NCI-H1105 (cell line): ENCODE measurements around the gene MAP3K2.
A peak's percentile ranks its signal among the peaks of the same experiment; 100 is the strongest.
"Not testable (repeated sequence)": the region's sequence is repeated elsewhere in the genome, so short reads cannot be mapped to it uniquely, and the experiment has no call there.

Experiments used
- DNase-seq: peaks from one replicate; lab custom pipeline; 2025; lab: John Stamatoyannopoulos, UW

Gene MAP3K2

GRCh38 chr2:127420039-127420864, 32.5 kb upstream of the MAP3K2 start:
- DNase-seq: no peak

- DNase-seq: no peak
These were observed 31.8 kb upstream of the MAP3K2 start for GRCh38 chr2:127419448-127420038.

- no peak for DNase-seq
These were observed 31.3 kb upstream of the MAP3K2 start for GRCh38 chr2:127419112-127419430.

- no peak for DNase-seq
These were observed 30.7 kb upstream of the MAP3K2 start, which contains the start of gene PROC for GRCh38 chr2:127418300-127419111. PROC (plus strand) TSS chr2:127418427; CDS start chr2:127419943, 1,516 bp downstream.

DNA sequence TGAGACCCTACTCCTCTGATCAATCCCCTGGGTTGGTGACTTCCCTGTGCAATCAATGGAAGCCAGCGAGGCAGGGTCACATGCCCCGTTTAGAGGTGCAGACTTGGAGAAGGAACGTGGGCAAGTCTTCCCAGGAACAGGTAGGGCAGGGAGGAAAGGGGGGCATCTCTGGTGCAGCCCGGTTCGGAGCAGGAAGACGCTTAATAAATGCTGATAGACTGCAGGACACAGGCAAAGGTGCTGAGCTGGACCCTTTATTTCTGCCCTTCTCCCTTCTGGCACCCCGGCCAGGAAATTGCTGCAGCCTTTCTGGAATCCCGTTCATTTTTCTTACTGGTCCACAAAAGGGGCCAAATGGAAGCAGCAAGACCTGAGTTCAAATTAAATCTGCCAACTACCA, 29.6 kb upstream of the MAP3K2 start:
- no peak for DNase-seq

DNA sequence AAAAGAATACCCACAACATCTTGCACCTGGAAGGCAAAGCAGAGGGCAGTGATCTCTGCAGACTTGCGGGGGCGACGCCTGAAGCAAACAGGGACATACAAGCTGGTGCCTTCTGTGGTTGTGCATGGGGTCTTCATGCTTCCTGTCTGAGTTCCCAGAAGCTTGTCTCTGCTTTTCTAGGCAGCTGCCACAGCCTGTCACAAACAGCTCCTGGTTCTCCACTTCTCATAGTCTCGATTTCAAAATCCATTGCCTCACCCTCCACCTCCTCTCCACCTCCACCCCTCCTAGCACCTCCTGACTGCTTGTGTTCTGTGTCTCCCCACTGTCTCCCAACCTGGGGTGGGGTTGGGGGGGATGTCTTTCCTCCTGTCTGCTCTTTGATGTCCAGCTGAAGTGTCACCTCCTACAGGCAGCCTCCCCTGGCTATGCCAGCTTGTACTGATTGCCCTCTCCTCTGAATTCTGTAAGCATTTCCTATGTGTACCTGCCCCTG, 28.8 kb upstream of the MAP3K2 start:
- no peak for DNase-seq

- DNase-seq: peak; percentile 75
These were observed 28.1 kb upstream of the MAP3K2 start for GRCh38 chr2:127415593-127416505.

GRCh38 chr2:127414638-127415592, 27.1 kb upstream of the MAP3K2 start:
- DNase-seq: no peak

DNA sequence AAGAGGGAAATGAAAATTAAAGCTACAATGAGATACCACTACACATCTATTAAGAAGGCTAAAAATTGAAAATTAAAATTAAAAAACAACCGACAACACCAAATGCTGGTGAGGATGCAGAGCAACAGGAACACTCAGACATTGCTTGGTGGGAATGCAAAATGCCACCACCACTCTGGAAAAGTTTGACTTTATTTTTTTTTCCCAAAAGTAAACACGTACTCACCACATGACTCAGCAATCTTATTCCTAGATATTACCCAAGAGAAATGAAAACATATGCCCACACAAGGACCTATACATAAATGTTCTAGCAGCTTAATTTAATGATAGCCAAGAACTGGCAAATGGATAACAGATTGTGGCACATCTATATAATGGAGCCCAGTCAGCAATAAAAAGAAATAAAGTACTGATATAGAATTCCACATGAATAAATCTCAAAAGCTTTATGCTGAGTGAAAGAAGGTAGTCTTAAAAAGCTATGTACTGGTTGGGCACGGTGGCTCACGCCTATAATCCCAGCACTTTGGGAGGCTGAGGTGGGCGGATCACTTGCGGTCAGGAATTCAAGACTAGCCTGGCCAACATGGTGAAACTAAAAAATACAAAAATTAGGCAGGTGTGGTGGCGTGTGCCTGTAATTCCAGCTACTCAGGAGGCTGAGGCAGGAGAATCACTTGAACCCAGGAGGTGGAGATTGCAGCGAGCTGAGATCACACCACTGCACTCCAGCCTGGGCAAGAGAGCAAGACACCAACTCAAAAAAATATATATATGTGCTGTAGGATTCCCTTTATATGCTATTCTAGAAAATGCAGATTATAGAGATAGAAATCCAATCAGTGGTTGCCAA, 26.2 kb upstream of the MAP3K2 start:
- DNase-seq: no peak

DNA sequence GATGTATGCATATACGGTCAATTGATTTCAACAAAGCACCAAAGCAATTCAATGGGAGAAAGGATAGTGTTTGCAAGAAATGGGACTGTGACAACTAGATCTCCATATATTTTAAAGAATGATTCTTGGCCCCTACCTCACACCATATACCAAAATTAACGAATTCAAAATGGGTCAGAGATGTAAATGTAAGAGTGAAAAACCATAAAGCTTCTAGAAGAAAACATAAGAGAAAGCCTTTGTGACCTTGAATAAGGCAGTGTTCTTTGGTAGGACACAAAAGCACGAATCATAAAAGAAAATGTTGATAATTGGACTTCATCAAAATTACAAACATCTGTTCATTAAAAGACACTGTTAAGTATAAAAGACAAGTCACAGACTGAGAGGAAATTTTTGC, 25.4 kb upstream of the MAP3K2 start:
- DNase-seq: no peak

- no peak for DNase-seq
These were observed 24.0 kb upstream of the MAP3K2 start for GRCh38 chr2:127411653-127412369.

- no peak for DNase-seq
These were observed 23.3 kb upstream of the MAP3K2 start for GRCh38 chr2:127410871-127411652.

GRCh38 chr2:127409716-127410115, 21.9 kb upstream of the MAP3K2 start:
- DNase-seq: not testable (repeated sequence)

- DNase-seq: no peak
These were observed 21.0 kb upstream of the MAP3K2 start for GRCh38 chr2:127408807-127409099.

- peak; percentile 82 for DNase-seq
These were observed 20.4 kb upstream of the MAP3K2 start for GRCh38 chr2:127408004-127408806.

DNA sequence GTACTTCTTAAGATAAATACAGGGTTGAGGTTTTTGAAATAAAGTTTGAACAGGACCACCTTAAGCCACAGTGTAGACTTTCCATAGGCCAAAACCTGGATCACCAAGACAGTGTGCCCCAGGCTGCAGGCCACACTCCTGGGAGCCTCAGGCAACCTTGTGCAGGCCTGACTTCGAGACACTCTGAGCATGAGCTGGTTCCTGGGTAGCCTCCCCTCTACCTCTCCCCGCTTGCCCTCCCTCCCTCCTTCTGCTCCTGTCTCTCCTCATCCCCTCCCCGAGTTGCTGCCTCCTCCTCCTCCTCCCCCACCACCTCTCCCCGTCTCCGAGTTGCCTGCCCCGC, 19.9 kb upstream of the MAP3K2 start:
- no peak for DNase-seq

GRCh38 chr2:127407091-127407490, 19.3 kb upstream of the MAP3K2 start:
- no peak for DNase-seq
